Mesenchymal stem cell (in vitro differentiated cells and primary cell): ENCODE data around the gene SLC25A13.

ENCODE experiments used
- DNase-seq: peaks from one replicate; pipeline ENCODE4 v3.0.0-alpha.2; 2013
- H2AFZ ChIP-seq: one replicate; pipeline ENCODE4 v1.6.1; 2013; ENCODE audit warnings: low read depth, mild to moderate bottlenecking, control low read depth, inconsistent platforms, low read length, moderate library complexity
- H2AK5ac ChIP-seq: 2 replicates; pipeline ENCODE4 v1.6.1; 2013; ENCODE audit warnings: low read length, moderate library complexity, mild to moderate bottlenecking, inconsistent platforms; ENCODE audit not compliant: severe bottlenecking
- H2BK120ac ChIP-seq: one replicate; pipeline ENCODE4 v1.6.1; 2013; ENCODE audit warnings: low read depth, mild to moderate bottlenecking, inconsistent platforms, low read length, moderate library complexity
- H2BK12ac ChIP-seq, 2 experiments: one replicate each; pipeline ENCODE4 v1.6.1; 2013; ENCODE audit warnings: inconsistent platforms in 2 of 2, low read length in 2 of 2, mild to moderate bottlenecking in 2 of 2, moderate library complexity in 2 of 2, control low read depth in 1 of 2
- H2BK15ac ChIP-seq: one replicate; pipeline ENCODE4 v1.6.1; 2013; ENCODE audit warnings: mild to moderate bottlenecking, low read depth, inconsistent platforms; ENCODE audit not compliant: poor library complexity, severe bottlenecking
- H2BK5ac ChIP-seq: 2 replicates; pipeline ENCODE4 v1.6.1; 2013; ENCODE audit warnings: low read depth, mild to moderate bottlenecking, low read length, control low read depth, inconsistent platforms; ENCODE audit not compliant: poor library complexity, severe bottlenecking
- H3K14ac ChIP-seq, 2 experiments: one replicate each; pipeline ENCODE4 v1.6.1; 2013; ENCODE audit warnings: inconsistent platforms in 2 of 2, low read length in 2 of 2, control low read depth in 1 of 2, mild to moderate bottlenecking in 1 of 2, moderate library complexity in 1 of 2
- H3K18ac ChIP-seq, 2 experiments: one replicate each; pipeline ENCODE4 v1.6.1; 2013; ENCODE audit warnings: inconsistent platforms in 2 of 2, low read length in 2 of 2, control low read depth in 1 of 2, low read depth in 1 of 2, mild to moderate bottlenecking in 1 of 2
- H3K23ac ChIP-seq, 2 experiments: one replicate each; pipeline ENCODE4 v1.6.1; 2013; ENCODE audit warnings: inconsistent platforms in 2 of 2, low read length in 2 of 2, mild to moderate bottlenecking in 2 of 2, moderate library complexity in 2 of 2, control low read depth in 1 of 2
- H3K27ac ChIP-seq: 2 replicates; pipeline ENCODE4 v1.5.1; 2013; ENCODE audit warnings: mild to moderate bottlenecking, moderate library complexity, low read length, control low read depth, inconsistent platforms; ENCODE audit not compliant: poor library complexity, severe bottlenecking
- H3K27me3 ChIP-seq, 2 experiments: 2 replicates each; pipeline versions ENCODE4 v1.6.1 to v1.7.0; 2013; ENCODE audit warnings: low read length in 2 of 2, mild to moderate bottlenecking in 2 of 2, moderate library complexity in 2 of 2, control low read depth in 1 of 2, inconsistent platforms in 1 of 2; ENCODE audit not compliant: control insufficient read depth in 1 of 2, insufficient read depth in 1 of 2
- H3K36me3 ChIP-seq, 2 experiments: 2 replicates each; pipeline versions ENCODE4 v1.6.1 to v1.7.0; 2013; ENCODE audit warnings: low read length in 2 of 2, control low read depth in 1 of 2, inconsistent platforms in 1 of 2, low read depth in 1 of 2, mild to moderate bottlenecking in 1 of 2; ENCODE audit not compliant: insufficient read depth in 2 of 2, control insufficient read depth in 1 of 2
- H3K4ac ChIP-seq, 2 experiments: one replicate each; pipeline ENCODE4 v1.6.1; 2013; ENCODE audit warnings: inconsistent platforms in 2 of 2, low read length in 2 of 2, mild to moderate bottlenecking in 2 of 2, moderate library complexity in 2 of 2, control low read depth in 1 of 2, low read depth in 1 of 2
- H3K4me1 ChIP-seq: 2 replicates; pipeline ENCODE4 v1.6.1; 2013; ENCODE audit warnings: low read depth, low read length, control low read depth; ENCODE audit not compliant: control insufficient read depth, insufficient read depth
- H3K4me2 ChIP-seq: 2 replicates; pipeline ENCODE4 v1.6.1; 2013; ENCODE audit warnings: low read length, mild to moderate bottlenecking, inconsistent platforms; ENCODE audit not compliant: poor library complexity, severe bottlenecking
- H3K4me3 ChIP-seq, 2 experiments: 2 replicates each; pipeline versions ENCODE4 v1.5.1 to v1.7.0; 2013; ENCODE audit warnings: low read length in 2 of 2, mild to moderate bottlenecking in 2 of 2, control low read depth in 1 of 2, low read depth in 1 of 2; ENCODE audit not compliant: insufficient read depth in 1 of 2
- H3K79me1 ChIP-seq: replicated peaks from 2 replicates; pipeline ENCODE4 v1.6.1; 2013; ENCODE audit warnings: mild to moderate bottlenecking, control low read depth, low read length, inconsistent platforms; ENCODE audit not compliant: poor library complexity, severe bottlenecking
- H3K9ac ChIP-seq: 2 replicates; pipeline ENCODE4 v1.7.0; 2013; ENCODE audit warnings: mild to moderate bottlenecking, low read length, moderate library complexity
- H3K9me3 ChIP-seq: 2 replicates; pipeline ENCODE4 v1.7.0; 2013; ENCODE audit warnings: mild to moderate bottlenecking, low read length; ENCODE audit not compliant: control insufficient read depth
- H4K8ac ChIP-seq: one replicate; pipeline ENCODE4 v1.6.1; 2013; ENCODE audit warnings: inconsistent platforms, mild to moderate bottlenecking, low read length, moderate library complexity
- H4K91ac ChIP-seq: one replicate; pipeline ENCODE4 v1.6.1; 2013; ENCODE audit warnings: mild to moderate bottlenecking, low read length, inconsistent platforms
- WGBS: methylation state at CpG from one replicate; pipeline ENCODE4 v1.1.7; 2013; ENCODE audit warnings: mixed read lengths; 5-methylcytosine and 5-hydroxymethylcytosine counted together

The SLC25A13 gene

GRCh38 chr7:96187735-96188134 is 134.2 kb downstream of the SLC25A13 start:
- no peak overlapping the region for H2AFZ ChIP-seq
- H2BK5ac ChIP-seq: no peak overlapping the region
- no peak overlapping the region for H2AK5ac ChIP-seq
- no peak for DNase-seq
- no peak overlapping the region for H2BK12ac ChIP-seq
- H3K9ac ChIP-seq: peak overlapping the region; percentile 67
- peaks cover 6% of the 10 kb centered on the region for H3K4me1 ChIP-seq
- no peak overlapping the region for H3K14ac ChIP-seq
- H3K27ac ChIP-seq: no peak overlapping the region
- H3K4me2 ChIP-seq: no peak overlapping the region
- H3K36me3 ChIP-seq: peaks cover 14 to 64% of the 10 kb centered on the region in 2 experiments
- H2BK120ac ChIP-seq: no peak overlapping the region
- H3K18ac ChIP-seq: peak overlapping the region in 1 of 2 experiments; percentile 48
- no peak overlapping the region for H3K4me3 ChIP-seq
- no peak overlapping the region for H3K4ac ChIP-seq
- no peak overlapping the region for H4K8ac ChIP-seq
- no peaks in the 10 kb centered on the region for H3K9me3 ChIP-seq
- H2BK15ac ChIP-seq: no peak overlapping the region
- 71% methylated on average over 5 of the region's 6 CpGs for WGBS
- no peak overlapping the region for H4K91ac ChIP-seq
- no peak overlapping the region for H3K23ac ChIP-seq
- peaks cover 3% of the 10 kb centered on the region for H3K79me1 ChIP-seq
- no peaks in the 10 kb centered on the region for H3K27me3 ChIP-seq

- no peak overlapping the region for H4K8ac ChIP-seq
- H3K4me2 ChIP-seq: no peak overlapping the region
- H2BK5ac ChIP-seq: no peak overlapping the region
- no peak overlapping the region for H3K9ac ChIP-seq
- H3K27me3 ChIP-seq: no peaks in the 10 kb centered on the region
- no peak overlapping the region for H4K91ac ChIP-seq
- no peaks in the 10 kb centered on the region for H3K9me3 ChIP-seq
- no peak overlapping the region for H3K18ac ChIP-seq
- no peak overlapping the region for H2BK12ac ChIP-seq
- 90% methylated on average over 2 of the region's 2 CpGs for WGBS
- no peak overlapping the region for H2BK15ac ChIP-seq
- H2BK120ac ChIP-seq: no peak overlapping the region
- H3K27ac ChIP-seq: no peak overlapping the region
- no peaks in the 10 kb centered on the region for H3K79me1 ChIP-seq
- peaks cover 6% of the 10 kb centered on the region for H3K4me1 ChIP-seq
- no peak overlapping the region for H3K14ac ChIP-seq
- H3K36me3 ChIP-seq: peaks cover 10 to 57% of the 10 kb centered on the region in 2 experiments
- H2AK5ac ChIP-seq: no peak overlapping the region
- H3K23ac ChIP-seq: no peak overlapping the region
- no peak overlapping the region for H2AFZ ChIP-seq
- H3K4me3 ChIP-seq: no peak overlapping the region
- no peak overlapping the region for H3K4ac ChIP-seq
- no peak for DNase-seq
Observed at GRCh38 chr7:96184783-96185182, 137.1 kb downstream of the SLC25A13 start.

GRCh38 chr7:96183163-96183670 is 138.7 kb downstream of the SLC25A13 start:
- H3K4ac ChIP-seq: no peak overlapping the region
- no peaks in the 10 kb centered on the region for H3K27me3 ChIP-seq
- no peak overlapping the region for H2AK5ac ChIP-seq
- DNase-seq: no peak
- H3K4me2 ChIP-seq: no peak overlapping the region
- no peak overlapping the region for H2BK15ac ChIP-seq
- H2BK5ac ChIP-seq: no peak overlapping the region
- H3K4me1 ChIP-seq: peaks cover 4% of the 10 kb centered on the region
- no peak overlapping the region for H4K91ac ChIP-seq
- H3K9ac ChIP-seq: no peak overlapping the region
- no peak overlapping the region for H2AFZ ChIP-seq
- H3K79me1 ChIP-seq: no peaks in the 10 kb centered on the region
- H2BK120ac ChIP-seq: no peak overlapping the region
- no peak overlapping the region for H3K27ac ChIP-seq
- H3K23ac ChIP-seq: no peak overlapping the region
- no peak overlapping the region for H3K4me3 ChIP-seq
- 86% methylated on average over 5 of the region's 5 CpGs for WGBS
- no peak overlapping the region for H2BK12ac ChIP-seq
- H4K8ac ChIP-seq: no peak overlapping the region
- no peak overlapping the region for H3K18ac ChIP-seq
- no peaks in the 10 kb centered on the region for H3K9me3 ChIP-seq
- H3K14ac ChIP-seq: no peak overlapping the region
- H3K36me3 ChIP-seq: peaks cover 10 to 62% of the 10 kb centered on the region in 2 experiments

GRCh38 chr7:96182424-96183158 is 139.3 kb downstream of the SLC25A13 start:
- Histone ChIP-seq H3K27ac (no peak overlapping the region), H3K18ac (no peak overlapping the region), H3K36me3 (peaks cover 12 to 58% of the 10 kb centered on the region in 2 experiments), H2AFZ (no peak overlapping the region), H3K27me3 (no peaks in the 10 kb centered on the region), H2AK5ac (no peak overlapping the region), H3K23ac (no peak overlapping the region), H3K9me3 (no peaks in the 10 kb centered on the region), H3K4me3 (no peak overlapping the region), H3K4me1 (peaks cover 2% of the 10 kb centered on the region), H3K14ac (no peak overlapping the region), H4K8ac (no peak overlapping the region), H2BK12ac (no peak overlapping the region), H4K91ac (no peak overlapping the region), H3K4me2 (no peak overlapping the region), H2BK120ac (no peak overlapping the region), H2BK15ac (no peak overlapping the region), H3K9ac (no peak overlapping the region), H3K4ac (no peak overlapping the region), H2BK5ac (no peak overlapping the region), H3K79me1 (no peaks in the 10 kb centered on the region)
- 97% methylated on average over 5 of the region's 5 CpGs for WGBS
- no peak for DNase-seq
